GM19452 (cell line): ENCODE measurements around the gene SPRY1.

Source experiments
- ATAC-seq: cut with Tn5 transposase; IDR thresholded peaks from one replicate; pipeline ENCODE4 v1.9.1; 2021; ENCODE audit not compliant: unreplicated experiment

SPRY1 gene

GRCh38 chr4:123408471-123409084 is 12.0 kb downstream of the SPRY1 start:
- ATAC-seq = no peak

GRCh38 chr4:123409334-123409733 is 12.7 kb downstream of the SPRY1 start:
- ATAC-seq = no peak

- ATAC-seq = no peak
Observed at GRCh38 chr4:123411514-123411913, 14.9 kb downstream of the SPRY1 start.

GRCh38 chr4:123412091-123412505 is 15.5 kb downstream of the SPRY1 start:
- ATAC-seq = peak; percentile 78

- no peak for ATAC-seq
Observed at GRCh38 chr4:123412700-123413512, 16.3 kb downstream of the SPRY1 start.

GRCh38 chr4:123415576-123415975 is 19.0 kb downstream of the SPRY1 start:
- no peak for ATAC-seq

GRCh38 chr4:123415977-123416376 is 19.4 kb downstream of the SPRY1 start:
- no peak for ATAC-seq

- ATAC-seq = no peak
Observed at GRCh38 chr4:123417813-123418212, 21.2 kb downstream of the SPRY1 start.

GRCh38 chr4:123418351-123418931 is 21.8 kb downstream of the SPRY1 start:
- peak; percentile 72 for ATAC-seq

GRCh38 chr4:123419885-123420755 is 23.5 kb downstream of the SPRY1 start:
- no peak for ATAC-seq

- ATAC-seq = no peak
Observed at GRCh38 chr4:123421227-123421936, 24.8 kb downstream of the SPRY1 start.

GRCh38 chr4:123421937-123422781 is 25.6 kb downstream of the SPRY1 start:
- no peak for ATAC-seq

- ATAC-seq = no peak
Observed at GRCh38 chr4:123423819-123424218, 27.2 kb downstream of the SPRY1 start.

- no peak for ATAC-seq
Observed at GRCh38 chr4:123427951-123428350, 31.4 kb downstream of the SPRY1 start.

GRCh38 chr4:123430031-123430430 is 33.4 kb downstream of the SPRY1 start:
- ATAC-seq = no peak

GRCh38 chr4:123430501-123430900 is 33.9 kb downstream of the SPRY1 start:
- ATAC-seq = no peak

GRCh38 chr4:123433573-123433972 is 37.0 kb downstream of the SPRY1 start:
- ATAC-seq = no peak

- ATAC-seq = no peak
Observed at GRCh38 chr4:123433976-123434375, 37.4 kb downstream of the SPRY1 start.

GRCh38 chr4:123435246-123436113 is 38.9 kb downstream of the SPRY1 start:
- ATAC-seq = no peak
